Activated T-helper 1 cell treated with anti-CD3 and anti-CD28 coated beads, Interleukin-2, amount 50 U/mL, for 16 hours (primary cell): ENCODE data around the gene PAOX.

Experiments
- DNase-seq, 2 donors: peaks; one replicate each; pipeline ENCODE4 v3.0.0-alpha.2; 2020; ENCODE audit warnings: low read depth in 1 of 2, low spot score in 1 of 2

PAOX gene

GRCh38 chr10:133349577-133350011 lies 29.5 kb upstream of the PAOX start:
- DNase-seq: no peak

- no peak for DNase-seq
Measured at GRCh38 chr10:133350283-133350949, 28.6 kb upstream of the PAOX start.

- no peak for DNase-seq
Measured at GRCh38 chr10:133350950-133351329, 28.1 kb upstream of the PAOX start.

GRCh38 chr10:133351408-133352318 lies 27.4 kb upstream of the PAOX start:
- DNase-seq: no peak

GRCh38 chr10:133353202-133353959 lies 25.7 kb upstream of the PAOX start:
- no peak for DNase-seq

GRCh38 chr10:133353988-133354605 lies 25.0 kb upstream of the PAOX start:
- no peak for DNase-seq

GRCh38 chr10:133354672-133355240 lies 24.3 kb upstream of the PAOX start:
- no peak for DNase-seq

GRCh38 chr10:133355266-133355665 lies 23.8 kb upstream of the PAOX start:
- DNase-seq: no peak

GRCh38 chr10:133355991-133356390 lies 23.1 kb upstream of the PAOX start:
- DNase-seq: no peak

GRCh38 chr10:133356549-133357284 lies 22.3 kb upstream of the PAOX start:
- DNase-seq: no peak

GRCh38 chr10:133357285-133358161 lies 21.5 kb upstream of the PAOX start, which contains the start of gene FUOM:
FUOM (minus strand) TSS chr10:133358019; CDS start chr10:133358007, 12 bp downstream.
- DNase-seq: peak; percentile 39 to 61

- DNase-seq: no peak
Measured at GRCh38 chr10:133358162-133358924, 20.7 kb upstream of the PAOX start.

- no peak for DNase-seq
Measured at GRCh38 chr10:133358925-133359310, 20.1 kb upstream of the PAOX start.

- DNase-seq: no peak
Measured at GRCh38 chr10:133359554-133359971, 19.5 kb upstream of the PAOX start.

GRCh38 chr10:133359972-133360610 lies 19.0 kb upstream of the PAOX start:
- no peak for DNase-seq

GRCh38 chr10:133361227-133361626 lies 17.8 kb upstream of the PAOX start:
- DNase-seq: no peak

GRCh38 chr10:133361773-133362441 lies 17.2 kb upstream of the PAOX start:
- DNase-seq: no peak
